Measurements from ENCODE around the gene DPY19L3.
"Not testable (repeated sequence)": the region's sequence is repeated elsewhere in the genome, so short reads cannot be mapped to it uniquely, and the experiment has no call there.

DPY19L3 gene

DNA sequence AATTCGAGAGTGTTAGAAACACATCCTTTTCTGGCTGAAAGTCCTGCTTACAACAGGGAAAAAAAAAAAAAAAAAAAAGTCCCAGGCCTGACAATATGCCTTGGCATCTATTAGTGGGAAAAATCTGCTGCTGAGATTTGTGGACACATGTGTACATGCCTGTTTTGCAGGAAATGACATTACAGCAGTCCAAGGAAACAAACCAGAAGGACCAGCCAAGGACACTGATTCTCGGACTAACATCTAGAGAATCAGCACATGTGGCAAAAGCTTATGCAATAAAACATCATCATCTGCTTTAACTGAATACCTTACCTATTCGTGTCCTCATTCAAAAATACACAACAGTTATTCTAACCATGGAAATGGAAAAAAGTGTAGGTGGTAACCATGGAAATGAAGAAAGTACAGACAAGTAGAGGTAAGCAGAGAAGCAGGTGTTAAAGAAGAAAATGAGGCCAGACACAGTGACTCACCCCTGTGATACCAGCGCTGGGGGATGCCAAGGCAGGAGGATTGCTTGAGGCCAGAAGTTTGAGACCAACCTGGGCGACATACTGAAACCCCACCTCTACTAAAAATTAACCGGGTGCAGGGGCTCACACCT, 9.4 kb upstream of the DPY19L3 start:
- DNase-seq (ENCODE audit: low read depth) = no peak

DNA sequence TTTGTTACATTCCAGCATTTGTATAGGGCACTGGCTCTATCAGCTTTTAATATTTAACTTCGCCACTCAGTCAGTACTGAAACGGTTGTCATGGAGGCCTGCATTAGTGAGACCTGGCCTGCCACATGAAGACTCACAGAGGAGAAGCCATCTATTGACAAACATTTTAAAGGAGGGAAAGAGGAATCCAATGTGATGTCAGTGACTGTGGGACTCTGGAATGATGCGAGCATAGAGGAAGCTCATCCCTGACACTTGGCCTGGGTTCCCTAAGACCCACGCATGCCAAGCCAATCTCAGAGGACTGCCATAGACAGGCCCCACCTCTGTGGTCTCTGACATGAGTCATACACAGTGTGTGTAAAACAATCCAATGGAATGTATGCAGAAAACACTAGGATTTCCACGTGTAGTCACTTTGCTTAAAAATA, 7.9 kb upstream of the DPY19L3 start:
- DNase-seq (ENCODE audit: low read depth) = no peak

DNA sequence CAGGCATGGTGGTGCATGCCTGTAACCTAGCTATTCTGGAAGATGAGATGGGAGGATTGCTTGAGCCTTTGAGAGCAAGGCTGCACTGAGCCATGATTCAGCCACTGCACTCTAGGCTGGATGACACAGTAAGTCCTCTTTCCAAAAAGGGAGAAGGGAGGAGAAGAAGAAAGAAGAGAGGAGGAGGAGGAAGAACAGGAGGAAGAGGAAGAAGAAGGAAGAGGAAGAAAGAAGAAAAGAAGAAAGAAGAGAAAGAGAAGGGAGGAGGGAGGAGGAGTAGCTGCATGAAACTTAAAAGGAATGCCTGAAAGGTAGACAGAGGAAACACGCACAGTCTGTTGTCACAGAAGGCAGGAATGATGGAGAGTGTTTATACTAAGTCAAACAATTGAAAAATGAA, 3.6 kb upstream of the DPY19L3 start:
- no peak for DNase-seq (ENCODE audit: low read depth)

DNA sequence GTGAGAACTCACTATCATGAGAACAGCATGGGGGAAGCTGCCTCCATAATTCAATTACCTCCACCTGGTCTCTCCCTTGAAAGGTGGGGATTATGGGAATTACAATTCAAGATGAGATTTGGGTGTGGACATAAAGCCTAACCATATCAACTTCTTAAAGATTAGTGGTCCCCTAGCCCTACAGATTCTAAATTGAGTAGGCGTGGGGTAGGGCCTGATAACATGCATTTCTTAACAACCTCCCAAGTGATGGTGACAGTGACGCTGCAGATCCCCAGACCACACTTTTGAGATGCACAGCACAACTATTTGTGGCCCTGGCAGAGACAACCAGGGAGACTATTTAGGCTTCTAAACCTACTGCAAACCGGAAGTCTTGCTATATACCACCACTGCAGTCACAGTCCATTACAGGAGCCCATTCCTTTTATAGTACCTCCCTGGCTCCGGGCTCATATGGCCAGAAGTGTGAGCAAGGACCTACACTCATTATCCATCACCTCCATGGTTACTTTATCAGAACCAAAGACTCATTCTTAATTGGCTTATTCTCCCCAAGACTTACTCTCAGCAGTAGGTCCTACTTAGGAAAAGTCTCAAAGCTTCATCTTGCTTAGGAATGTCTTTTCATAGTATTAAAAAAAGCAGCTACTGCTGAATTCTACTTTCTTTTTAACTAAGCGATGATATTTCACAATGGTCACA, 2.1 kb upstream of the DPY19L3 start:
- no peak for DNase-seq (ENCODE audit: low read depth)

DNA sequence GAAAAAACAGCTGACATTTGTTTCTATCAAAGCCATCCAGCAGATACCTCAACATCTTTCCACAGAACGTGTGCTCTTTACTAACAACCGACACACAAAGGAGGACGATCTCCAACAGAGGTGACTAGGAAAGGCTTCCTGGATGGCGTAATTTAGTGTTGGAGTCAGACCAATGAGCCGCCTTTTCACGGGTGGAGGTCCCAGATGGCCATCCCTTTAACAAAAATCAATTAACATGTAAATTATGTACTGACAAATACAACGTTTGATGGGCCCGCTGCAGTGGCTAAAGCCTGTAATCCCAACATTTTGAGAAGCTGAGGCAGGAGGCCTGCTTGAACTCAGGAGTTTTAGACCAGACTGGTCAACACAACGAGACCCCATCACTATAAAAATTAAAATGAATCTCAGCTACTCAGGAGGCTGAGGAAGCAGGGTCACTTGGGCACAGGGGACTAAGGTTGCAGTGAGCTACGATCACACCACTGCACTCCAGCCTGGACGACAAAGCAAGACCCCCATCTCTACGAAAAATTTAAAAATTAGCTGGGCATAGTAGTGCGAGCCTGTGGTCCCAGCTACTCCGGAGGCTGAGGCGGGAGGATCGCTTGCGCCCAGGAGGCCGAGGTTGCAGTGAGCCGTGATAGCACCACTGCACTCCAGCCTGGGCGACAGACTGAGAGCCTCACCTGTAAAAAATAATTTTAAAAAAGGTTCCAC, 1.2 kb upstream of the DPY19L3 start:
- DNase-seq (ENCODE audit: low read depth) = no peak

DNA sequence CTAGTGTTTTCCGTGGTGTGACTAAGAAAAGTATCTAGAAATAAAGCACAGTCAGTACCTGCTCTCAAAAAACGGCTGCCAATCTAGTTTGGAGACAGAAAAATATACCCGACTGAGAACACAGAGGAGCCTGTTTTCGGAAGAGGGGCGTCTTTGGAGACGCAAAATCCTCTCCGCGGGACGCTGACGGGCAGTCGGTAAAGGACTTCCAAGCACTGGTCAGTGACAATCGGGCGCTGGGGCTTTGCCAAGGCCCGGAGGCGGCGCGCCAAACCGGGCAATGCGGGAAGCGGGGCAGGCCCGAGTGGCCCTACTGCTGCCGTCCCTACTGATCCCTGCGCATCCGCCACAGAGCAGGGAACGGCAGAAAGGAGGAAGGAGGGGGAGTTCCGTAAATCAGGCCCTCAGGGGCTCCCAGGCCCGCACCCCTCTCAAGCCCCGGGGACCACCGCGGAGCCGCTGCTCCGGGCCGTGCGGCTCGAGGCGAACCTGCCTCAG, 588 bp upstream of the DPY19L3 start:
- DNase-seq (ENCODE audit: low read depth) = peak; percentile 3

DNA sequence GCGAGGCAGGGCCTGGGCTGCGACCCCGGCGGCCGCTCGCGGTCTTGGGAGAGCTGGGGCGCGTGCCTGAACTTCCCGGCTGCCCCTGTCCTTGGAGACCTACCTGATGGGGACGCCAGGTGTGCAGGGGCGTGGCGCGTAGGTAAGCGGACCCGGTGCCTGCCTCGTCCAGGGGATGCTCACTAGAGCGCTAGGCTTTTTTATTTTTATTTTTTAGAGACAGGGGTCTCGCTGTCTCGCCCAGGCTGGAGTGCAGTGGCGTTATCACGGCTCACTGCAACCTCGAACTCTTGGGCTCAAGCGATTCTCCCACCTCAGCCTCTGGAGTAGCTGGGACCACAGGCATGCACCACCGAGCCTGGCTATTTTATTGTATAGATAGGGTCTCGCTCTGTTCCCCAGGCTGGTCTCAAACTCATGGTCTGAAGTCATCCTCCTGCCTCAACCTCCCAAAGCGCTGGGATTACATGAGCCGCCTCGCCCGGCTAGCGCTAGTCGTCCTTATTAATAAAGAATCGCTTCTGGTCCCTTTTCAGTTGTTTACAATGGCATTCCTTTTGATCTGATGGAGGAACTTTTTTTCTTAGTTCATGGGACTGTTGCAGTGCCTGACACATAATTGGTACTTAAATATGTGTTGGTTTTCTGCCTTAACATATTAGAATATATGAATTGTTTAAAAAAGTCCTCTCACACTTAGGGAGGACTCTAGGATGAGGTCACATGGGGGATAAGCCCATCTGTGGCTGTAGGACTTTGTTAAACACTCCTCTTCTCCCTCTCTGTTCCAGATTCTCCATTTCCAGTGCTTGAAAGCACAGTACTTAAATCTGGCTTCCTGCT, 812 bp downstream of the DPY19L3 start:
- no peak for DNase-seq (ENCODE audit: low read depth)

DNA sequence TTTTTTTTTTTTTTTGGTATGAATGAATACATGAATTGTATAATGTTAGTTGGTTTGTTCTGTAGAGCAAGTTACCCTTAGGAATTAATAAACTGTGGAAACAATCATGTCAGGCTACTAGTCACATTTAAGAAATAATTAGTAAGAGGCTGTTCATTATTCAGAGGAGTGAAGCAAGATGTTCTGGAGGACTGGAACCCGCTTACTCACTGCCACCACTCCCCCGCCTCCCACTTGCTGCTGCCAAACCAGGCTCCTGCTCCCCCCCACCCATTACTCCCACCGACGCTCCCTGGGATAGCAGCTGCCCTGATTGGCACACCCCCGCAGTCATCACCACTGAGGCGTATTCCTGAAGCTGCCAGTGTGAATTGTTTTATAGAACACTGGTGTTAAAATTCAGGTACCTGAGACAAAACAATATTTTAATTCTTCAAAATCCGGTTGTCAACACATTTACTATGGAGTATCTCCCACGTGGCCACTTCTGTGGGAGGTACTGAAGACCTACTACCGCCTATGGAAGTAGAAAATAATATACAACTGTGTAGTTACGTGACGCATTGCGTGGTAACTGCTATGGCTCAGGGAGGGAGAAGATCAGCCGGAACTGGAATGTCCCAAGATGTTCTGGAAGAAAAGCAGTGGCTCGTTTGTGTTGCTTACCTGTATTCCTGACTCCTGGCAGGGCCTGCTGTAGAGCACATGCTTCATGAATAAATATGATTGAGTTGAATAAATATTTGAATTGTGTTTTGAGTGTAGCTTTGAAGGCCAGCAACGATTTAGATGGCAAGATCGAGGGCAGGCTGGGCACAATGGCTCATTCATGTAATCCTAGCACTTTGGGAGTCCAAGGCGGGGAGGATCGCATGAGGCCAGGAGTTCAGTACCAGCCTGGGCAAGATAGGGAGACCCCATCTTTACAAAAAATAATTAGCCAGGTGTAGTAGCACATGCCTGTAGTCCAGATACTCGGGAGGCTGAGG, 1.7 kb downstream of the DPY19L3 start:
- DNase-seq (ENCODE audit: low read depth) = no peak

DNA sequence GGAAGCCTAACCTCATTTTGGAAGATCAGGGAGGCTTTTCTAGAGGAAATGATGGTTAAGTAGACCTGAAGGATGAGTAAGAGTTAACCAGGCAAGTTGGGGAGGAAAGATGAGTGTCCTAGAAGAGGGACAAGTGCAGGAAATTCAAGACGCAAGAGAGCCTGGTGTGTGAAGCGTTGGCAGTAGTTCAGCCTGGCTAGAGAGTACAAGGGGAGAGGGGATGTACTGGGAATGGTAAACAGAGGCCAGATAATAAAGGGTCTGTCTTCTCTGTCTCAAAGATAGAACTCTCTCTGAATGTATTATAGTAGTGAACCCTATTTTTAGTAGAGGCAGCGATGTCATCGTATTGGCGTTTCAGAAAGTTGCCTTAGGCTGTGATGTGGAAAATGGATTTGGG, 9.7 kb downstream of the DPY19L3 start:
- DNase-seq (ENCODE audit: low read depth) = no peak

DNA sequence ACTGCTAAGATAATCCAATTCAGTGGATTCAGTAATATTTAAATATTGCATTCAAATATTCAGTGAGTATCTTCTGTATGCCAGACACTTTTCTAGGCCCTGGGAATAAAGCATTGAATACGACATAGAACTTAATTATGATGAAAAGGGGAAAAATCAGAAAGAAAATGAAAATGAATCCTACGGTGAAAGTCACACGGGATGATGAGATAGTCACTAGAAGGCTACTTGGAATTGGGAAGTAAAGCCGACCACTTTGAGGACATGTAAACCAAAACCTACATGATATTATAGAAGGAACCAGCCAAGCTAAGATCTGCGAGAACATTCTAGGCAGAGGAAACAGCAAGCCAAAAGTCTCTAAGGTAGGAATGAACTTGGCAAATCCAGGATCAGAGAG, 10.1 kb downstream of the DPY19L3 start:
- DNase-seq (ENCODE audit: low read depth) = no peak

DNA sequence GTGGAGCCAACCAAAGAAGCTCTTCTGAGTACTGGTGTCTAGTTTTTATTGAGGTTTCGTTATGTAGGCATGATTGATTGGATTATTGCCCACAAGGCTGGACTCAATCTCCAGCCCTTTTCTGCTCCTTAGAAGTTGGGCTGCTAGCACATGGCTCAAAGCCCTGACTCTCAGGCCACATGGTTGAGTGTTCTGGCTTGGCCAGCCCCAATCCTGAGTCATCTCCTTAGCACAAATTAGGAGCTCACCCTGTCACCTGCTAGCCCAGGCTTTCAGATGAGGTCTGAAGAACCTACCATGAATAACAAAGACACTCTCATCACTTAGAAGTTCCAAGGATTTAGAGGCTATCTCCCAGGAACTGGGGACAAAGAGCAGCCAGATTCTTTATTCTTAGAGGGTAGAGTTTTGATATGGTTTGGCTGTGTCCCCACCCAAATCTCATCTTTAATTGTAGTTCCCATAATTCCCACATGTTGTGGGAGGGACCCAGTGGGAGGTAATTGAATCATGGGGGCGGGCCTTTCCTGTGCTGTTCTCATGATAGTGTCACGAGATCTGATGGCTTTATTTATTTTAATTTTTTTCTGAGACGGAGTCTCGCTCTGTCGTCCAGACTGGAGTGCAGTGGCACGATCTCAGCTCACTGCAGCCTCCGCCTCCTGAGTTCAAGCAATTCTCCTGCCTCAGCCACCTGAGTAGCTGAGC, 11.3 kb downstream of the DPY19L3 start:
- no peak for DNase-seq (ENCODE audit: low read depth)

DNA sequence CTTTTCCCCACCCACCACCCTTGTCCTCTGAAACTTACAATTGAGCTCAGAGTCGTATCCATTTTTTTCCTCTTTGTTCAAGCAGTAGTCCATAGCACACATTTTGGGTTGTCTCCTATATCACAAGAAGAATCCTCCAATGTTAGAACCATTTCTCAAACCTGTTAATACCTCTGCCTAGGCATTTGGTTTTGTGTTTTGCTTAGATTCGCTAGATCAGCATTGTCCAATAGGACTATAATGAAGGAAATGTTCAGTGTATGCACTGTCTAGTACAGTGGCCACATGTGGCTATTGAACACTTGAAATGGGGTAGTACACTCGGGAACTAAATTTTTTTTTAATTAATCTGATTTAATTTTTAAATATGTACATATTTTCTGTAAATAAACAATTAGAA, 12.6 kb downstream of the DPY19L3 start:
- no peak for DNase-seq (ENCODE audit: low read depth)

DNA sequence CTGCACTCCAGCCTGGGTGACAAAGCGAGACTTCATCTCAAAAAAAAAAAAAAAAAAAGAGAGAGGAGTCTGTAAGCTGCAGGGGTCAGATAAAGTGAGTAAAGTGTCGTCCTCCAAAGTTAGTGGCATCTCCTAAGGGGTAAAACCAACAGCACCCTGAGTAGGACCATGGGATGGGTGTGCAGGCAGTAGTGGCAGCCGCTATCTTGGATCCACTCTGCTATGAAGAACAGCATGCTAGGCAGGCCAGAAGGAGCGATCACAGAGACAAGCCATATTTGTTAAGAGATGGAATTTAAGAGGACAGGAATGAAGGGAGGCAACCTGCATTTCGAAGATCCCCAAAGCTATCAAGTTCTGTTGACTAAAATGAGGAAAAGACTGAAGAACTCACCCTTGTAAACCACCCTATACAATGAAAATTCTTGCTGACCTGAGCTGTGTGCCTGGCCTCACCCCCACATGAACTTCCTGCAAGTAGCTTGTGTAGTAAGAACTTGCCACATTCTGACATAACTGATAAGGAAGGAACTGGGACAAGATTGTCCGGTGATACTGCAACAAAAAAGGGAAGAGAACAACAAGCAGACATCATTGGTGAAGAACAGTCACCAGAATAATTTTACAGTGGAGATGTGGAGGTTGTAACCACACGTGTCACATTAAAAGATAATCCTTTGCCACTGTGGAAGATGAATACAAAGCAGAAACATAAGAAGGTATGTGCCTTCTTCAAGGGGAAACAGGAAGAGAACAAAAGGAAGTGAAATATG, 16.2 kb downstream of the DPY19L3 start:
- DNase-seq (ENCODE audit: low read depth) = no peak

DNA sequence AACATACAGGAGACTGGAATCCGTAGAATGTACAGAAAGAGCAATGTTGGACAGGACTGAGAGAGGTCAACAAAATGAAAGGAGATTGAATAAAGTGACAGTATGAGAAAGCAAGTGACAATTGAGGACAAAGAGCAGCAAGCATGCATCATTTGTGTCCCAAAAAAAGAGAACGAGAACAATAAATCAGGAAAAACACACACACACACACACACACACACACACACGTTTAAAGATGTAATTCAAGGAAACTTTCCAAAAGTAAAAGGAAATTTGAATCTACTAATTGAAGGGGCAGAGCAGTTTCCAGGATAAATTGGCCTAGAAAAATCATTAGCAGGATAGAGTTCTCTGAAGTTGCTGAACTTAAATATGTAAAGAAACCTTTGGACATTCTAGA, 16.9 kb downstream of the DPY19L3 start:
- DNase-seq (ENCODE audit: low read depth) = no peak

DNA sequence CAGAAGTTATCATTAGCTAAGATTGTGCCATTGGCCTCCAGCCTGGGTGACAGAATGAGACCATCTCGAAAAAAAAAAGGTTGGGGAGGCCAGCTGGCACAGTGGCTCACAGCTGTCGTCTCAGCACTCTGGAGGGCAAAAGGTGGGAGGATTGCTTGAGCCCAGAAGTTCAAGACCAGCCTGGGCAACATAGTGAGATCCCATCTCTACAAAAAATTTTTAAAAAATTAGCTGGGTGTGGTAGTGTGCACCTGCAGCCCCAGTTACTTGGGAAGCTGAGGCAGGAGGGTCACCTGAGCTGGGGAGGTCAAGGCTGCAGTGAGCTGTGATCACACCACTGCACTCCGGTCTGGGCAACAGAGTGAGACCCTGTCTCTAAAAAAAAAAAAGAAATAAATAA, 18.4 kb downstream of the DPY19L3 start:
- DNase-seq (ENCODE audit: low read depth) = not testable (repeated sequence)

DNA sequence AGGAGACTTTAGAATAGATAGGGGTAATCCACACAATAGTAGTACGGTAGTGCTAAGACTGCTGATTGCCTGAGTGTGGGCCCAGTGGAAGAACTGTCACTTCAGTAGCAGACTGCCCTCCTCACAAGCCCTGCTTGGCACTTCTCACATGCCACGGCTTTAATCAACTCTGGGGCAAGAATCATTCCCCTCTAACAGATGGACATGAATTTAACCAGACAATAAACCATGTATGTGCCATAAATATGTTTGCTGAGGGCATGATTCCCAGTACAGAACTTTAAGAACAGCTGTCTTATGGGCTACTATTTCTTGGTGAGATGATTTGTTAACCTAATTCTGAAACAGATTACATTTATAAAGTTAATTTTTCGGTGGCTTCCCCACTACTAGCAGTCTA, 22.0 kb downstream of the DPY19L3 start:
- no peak for DNase-seq (ENCODE audit: low read depth)

DNA sequence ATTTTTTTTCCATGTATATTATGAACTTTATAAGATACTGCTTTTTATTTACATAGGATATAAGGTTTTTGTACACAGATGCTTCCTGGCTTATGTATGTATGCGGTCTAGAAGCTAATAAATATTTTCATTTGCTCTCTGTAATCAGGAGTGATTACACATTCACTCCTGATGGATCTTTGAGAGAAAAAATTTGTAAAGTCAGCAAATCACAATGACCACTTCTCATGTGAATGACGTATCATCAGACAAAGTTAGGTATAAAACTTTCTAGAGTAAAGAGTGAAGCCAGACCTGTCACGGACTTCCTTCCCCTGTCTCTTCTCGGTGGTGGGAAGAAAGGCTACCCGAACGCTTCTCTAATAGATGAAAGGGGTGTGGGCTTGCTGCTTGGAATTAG, 31.1 kb downstream of the DPY19L3 start:
- DNase-seq (ENCODE audit: low read depth) = no peak

DNA sequence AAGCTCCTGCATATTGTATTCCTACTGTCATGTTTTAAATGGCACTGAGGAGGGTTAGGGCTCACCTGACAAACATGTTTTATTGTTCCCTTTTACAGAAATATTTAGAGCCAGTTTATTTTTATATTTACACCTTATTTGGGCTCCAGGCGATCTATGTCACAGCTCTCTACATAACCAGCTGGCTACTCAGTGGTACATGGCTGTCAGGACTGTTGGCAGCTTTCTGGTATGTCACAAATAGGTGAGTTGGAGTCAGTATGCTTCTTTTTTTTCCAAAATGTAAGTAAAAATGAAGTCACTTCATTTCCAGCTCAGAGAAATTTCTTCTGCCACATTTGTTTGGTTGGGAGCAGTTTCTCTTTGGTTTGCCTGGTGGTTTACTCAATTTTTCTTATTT, 31.5 kb downstream of the DPY19L3 start:
- no peak for DNase-seq (ENCODE audit: low read depth)

DNA sequence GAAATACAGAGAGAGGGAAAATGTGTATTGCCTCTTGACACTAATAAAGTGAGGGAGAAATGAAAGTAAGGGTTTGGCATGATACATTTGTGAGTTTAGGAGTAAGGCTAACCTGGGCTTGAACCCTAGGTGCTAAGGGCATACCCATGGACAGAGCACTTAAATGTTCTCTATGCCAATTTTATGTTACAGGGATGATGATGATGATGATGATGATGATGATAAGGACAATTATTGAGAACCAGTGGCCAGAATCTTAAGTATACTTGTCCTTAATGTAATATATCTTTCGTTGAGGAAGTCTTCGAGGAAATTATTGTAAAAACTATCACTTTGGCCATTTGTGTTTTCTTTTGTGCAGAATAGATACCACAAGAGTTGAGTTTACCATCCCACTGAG, 33.2 kb downstream of the DPY19L3 start:
- no peak for DNase-seq (ENCODE audit: low read depth)

DNA sequence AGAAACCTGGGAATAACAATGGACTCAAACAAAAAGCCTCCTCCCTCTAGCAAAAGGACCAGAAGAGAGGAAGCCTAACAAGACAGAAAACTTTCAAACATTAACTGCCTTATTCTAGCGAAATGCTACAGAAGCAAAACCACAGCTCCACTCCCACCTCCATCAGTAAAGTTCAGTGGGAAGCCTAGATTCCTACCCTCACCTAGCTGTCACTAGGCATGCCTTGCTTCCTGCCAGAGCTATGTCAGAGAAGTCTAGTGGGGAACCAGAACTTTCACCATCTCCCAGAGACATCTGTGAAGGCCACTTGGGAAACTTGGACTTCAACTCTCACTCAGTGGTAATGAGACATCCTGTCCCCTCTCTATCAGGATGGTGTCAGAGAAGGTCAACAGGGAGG, 37.1 kb downstream of the DPY19L3 start:
- no peak for DNase-seq (ENCODE audit: low read depth)
